Right lung (tissue), 5 donors: ENCODE measurements around the gene EVA1B. TPM values are rescaled to one million over a fixed set of nuclear protein-coding genes. Genes with fewer than 3 reads are reported as not detected.

Source experiments
- DNase-seq, 2 donors: peaks; one replicate each; pipeline ENCODE4 v3.0.0-alpha.2; 2013
- polyA plus RNA-seq, 5 donors: library from polyadenylated mRNA; unstranded; fragments of 120-200 nt; gene quantifications; one replicate each; pipeline versions ENCODE4 v1.2.1 to v1.2.3, GENCODE V29; 2013; ENCODE audit warnings: inconsistent platforms in 1 of 5, low replicate concordance in 1 of 5; ENCODE audit not compliant: insufficient read length in 5 of 5, insufficient read depth in 1 of 5

Gene EVA1B
- polyA plus RNA-seq, 5 donors, result 22.1 to 81.6 (median 33.3) TPM

GRCh38 chr1:36284517-36284916 lies 38.9 kb downstream of the EVA1B start:
- no peak for DNase-seq

- DNase-seq, result no peak
These were observed 39.4 kb downstream of the EVA1B start for GRCh38 chr1:36284061-36284460.

GRCh38 chr1:36279789-36280296 lies 43.6 kb downstream of the EVA1B start:
- DNase-seq, result no peak

GRCh38 chr1:36279110-36279788 lies 44.2 kb downstream of the EVA1B start:
- no peak for DNase-seq

- no peak for DNase-seq
These were observed 46.8 kb downstream of the EVA1B start for GRCh38 chr1:36276688-36277087.

GRCh38 chr1:36274201-36274600 lies 49.2 kb downstream of the EVA1B start:
- no peak for DNase-seq

- no peak for DNase-seq
These were observed 50.4 kb downstream of the EVA1B start for GRCh38 chr1:36273024-36273423.

Other genes with a start within 250 kb of the EVA1B start
- gene TEKT2, start 239.6 kb downstream of the EVA1B start, polyA plus RNA-seq, result 10 to 100 TPM in 3 of 5 donors, 1 to 10 TPM in 2; 6.0 to 15.6 (median 11.3) TPM
- gene ADPRS, start 234.8 kb downstream of the EVA1B start, polyA plus RNA-seq, result 10 to 100 TPM; 22.5 to 33.7 (median 31.6) TPM
- 1 to 10 TPM in 3 of 5 donors, under 1 TPM in 2; 0.58 to 1.2 (median 1.1) TPM for gene COL8A2, start 198.4 kb downstream of the EVA1B start, polyA plus RNA-seq
- gene TRAPPC3, start 174.2 kb downstream of the EVA1B start, polyA plus RNA-seq, result 10 to 100 TPM; 45.0 to 56.6 (median 52.9) TPM
- 10 to 100 TPM; 49.6 to 82.4 (median 52.3) TPM for gene MAP7D1, start 167.5 kb downstream of the EVA1B start, polyA plus RNA-seq
- 100 to 1,000 TPM; 112 to 165 (median 154) TPM for gene THRAP3, start 99.2 kb downstream of the EVA1B start, polyA plus RNA-seq
- 10 to 100 TPM; 12.3 to 20.9 (median 18.4) TPM for gene SH3D21, start 17.3 kb downstream of the EVA1B start, polyA plus RNA-seq
- gene STK40, start 62.3 kb upstream of the EVA1B start, polyA plus RNA-seq, result 10 to 100 TPM; 29.1 to 41.0 (median 32.2) TPM
- gene LSM10, start 74.3 kb upstream of the EVA1B start, polyA plus RNA-seq, result 10 to 100 TPM; 15.1 to 25.2 (median 18.7) TPM
- 10 to 100 TPM; 14.8 to 20.6 (median 20.1) TPM for gene OSCP1, start 126.8 kb upstream of the EVA1B start, polyA plus RNA-seq
- gene MRPS15, start 140.7 kb upstream of the EVA1B start, polyA plus RNA-seq, result 10 to 100 TPM; 48.0 to 65.1 (median 60.9) TPM
- 10 to 100 TPM in 2 of 5 donors, 1 to 10 TPM in 3; 7.4 to 10.9 (median 8.7) TPM for gene CSF3R, start 159.3 kb upstream of the EVA1B start, polyA plus RNA-seq